ENCODE measurements around the gene VAT1. TPM values are rescaled to one million over a fixed set of nuclear protein-coding genes. Genes with fewer than 3 reads are reported as not detected.

VAT1 gene
- total RNA-seq, 1 experiment from 2014 or later = 181 TPM

DNA sequence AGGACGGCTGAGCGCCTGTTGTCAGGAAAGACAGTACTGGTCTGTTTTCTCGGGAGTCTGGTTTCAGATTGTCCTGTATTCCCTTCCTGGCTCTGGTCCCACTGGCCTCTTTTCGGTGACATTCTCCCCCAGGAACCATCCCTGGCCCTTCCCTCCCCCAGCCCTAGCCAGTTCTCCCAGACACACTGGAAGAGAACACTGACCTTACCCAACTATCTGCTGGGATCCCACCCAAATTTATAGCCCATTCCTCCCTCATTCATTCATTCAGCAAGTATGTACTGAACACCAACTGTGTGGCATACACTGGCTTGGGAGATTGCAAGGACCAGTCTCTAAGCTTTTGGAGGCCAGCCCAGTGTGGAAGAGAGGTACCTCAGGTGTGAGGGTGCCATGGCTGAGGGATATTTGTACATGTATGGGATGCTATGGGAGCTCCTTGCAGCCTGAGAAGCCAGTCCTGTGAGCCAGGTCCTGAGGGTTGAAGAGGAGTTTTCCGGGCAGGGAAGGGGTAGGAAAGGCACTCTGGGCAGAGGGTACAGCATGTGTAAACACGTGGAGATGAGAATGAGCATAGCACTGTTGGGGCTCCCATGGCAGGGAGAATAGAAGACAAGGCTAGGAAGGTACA lies 8.1 kb upstream of the VAT1 start:
- DNase-seq (ENCODE audit: low read depth) = no peak
- in situ Hi-C loops (cut with HindIII; ENCODE audit: low pct_unique_long_range_greater_than_20kb, low sequenced_read_pairs) = no loop called here

DNA sequence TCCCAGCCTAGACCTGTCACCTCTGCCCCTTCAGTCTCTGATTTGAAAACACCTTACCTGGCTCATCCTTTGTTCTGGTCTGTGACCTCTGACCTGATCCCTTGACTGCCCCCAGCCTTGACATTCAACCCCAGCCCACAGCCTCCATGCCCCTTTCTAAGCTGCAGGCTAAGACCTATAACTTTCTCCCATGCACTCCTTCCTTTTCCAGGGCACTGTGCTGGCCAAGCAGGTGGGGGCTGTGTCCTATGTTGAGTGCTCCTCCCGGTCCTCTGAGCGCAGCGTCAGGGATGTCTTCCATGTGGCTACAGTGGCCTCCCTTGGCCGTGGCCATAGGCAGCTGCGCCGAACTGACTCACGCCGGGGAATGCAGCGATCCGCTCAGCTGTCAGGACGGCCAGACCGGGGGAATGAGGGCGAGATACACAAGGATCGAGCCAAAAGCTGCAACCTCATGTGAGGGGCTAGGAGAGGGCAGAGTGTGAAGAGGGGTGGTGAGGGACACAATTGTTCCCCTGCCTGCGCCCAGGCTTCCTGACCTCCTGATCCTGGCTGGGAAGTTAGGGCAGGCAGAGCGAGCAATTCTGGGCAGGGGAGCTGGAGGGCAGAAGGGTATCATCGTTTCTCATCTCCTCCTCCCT lies 6.2 kb upstream of the VAT1 start:
- in situ Hi-C loops (cut with HindIII; ENCODE audit: low pct_unique_long_range_greater_than_20kb, low sequenced_read_pairs) = no loop called here
- no peak for DNase-seq (ENCODE audit: low read depth)

DNA sequence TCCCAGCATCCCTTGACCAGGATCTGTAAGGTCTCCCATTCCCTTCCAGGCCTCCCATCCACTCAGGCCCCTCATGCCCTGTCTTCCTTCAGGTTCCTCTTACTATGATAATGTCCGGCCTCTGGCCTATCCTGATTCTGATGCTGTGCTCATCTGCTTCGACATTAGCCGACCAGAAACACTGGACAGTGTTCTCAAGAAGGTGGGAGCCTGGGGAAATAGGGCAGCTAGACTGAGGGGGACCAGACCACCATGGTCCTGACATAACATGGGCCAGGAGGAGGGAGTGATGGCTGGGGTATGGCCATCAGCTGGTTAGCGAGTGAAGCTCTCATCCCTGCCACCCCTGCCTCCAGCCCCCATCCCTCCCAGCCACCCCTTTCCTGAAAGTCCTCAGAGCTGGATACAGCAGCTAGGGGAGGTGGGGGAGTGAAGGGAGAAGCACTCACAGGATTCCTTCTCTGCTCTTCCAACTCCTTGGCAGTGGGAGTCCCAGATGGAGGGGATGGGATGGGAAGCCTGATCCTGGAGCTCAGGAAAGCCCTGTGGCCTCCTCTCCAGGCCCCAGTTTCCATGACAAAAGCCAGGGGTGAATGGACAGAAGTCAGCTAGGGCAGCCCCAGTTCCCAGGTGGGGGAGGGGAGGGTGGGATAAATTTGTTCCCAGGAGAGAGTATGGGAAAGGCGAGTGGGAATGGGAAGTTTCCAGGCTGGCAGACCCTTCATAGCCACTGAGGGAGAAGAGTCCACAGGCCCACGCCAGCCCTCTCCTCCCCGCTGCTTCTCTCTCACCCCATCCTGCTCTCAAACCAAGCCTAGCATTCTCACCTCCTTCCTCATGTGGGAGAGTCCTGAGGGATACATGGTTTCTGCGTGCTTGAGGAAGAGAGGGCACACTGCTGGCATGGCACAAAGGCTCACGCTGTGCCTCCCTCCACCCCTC lies 5.2 kb upstream of the VAT1 start:
- in situ Hi-C loops (cut with HindIII; ENCODE audit: low pct_unique_long_range_greater_than_20kb, low sequenced_read_pairs) = no loop called here
- no peak for DNase-seq (ENCODE audit: low read depth)

DNA sequence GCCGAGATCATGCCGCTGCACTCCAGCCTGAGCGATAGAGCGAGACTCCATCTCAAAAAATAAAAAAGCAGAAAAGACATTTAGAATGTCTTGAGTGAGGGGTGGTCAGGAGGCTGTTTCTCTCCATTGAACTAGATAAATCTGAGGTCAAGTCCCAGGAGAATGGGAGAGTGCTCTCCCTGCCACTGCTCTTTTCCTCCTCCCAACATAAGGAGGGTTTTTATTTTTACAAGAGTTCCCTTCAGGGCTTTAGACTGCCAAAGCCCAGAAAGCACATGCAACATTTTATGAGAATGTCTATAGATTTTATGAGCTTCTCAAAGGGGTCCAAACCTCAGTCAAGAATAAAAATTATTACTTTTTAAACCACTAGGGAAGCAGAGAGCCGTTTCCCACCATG lies 4.4 kb upstream of the VAT1 start:
- DNase-seq (ENCODE audit: low read depth) = no peak
- in situ Hi-C loops (cut with HindIII; ENCODE audit: low pct_unique_long_range_greater_than_20kb, low sequenced_read_pairs) = no loop called here

DNA sequence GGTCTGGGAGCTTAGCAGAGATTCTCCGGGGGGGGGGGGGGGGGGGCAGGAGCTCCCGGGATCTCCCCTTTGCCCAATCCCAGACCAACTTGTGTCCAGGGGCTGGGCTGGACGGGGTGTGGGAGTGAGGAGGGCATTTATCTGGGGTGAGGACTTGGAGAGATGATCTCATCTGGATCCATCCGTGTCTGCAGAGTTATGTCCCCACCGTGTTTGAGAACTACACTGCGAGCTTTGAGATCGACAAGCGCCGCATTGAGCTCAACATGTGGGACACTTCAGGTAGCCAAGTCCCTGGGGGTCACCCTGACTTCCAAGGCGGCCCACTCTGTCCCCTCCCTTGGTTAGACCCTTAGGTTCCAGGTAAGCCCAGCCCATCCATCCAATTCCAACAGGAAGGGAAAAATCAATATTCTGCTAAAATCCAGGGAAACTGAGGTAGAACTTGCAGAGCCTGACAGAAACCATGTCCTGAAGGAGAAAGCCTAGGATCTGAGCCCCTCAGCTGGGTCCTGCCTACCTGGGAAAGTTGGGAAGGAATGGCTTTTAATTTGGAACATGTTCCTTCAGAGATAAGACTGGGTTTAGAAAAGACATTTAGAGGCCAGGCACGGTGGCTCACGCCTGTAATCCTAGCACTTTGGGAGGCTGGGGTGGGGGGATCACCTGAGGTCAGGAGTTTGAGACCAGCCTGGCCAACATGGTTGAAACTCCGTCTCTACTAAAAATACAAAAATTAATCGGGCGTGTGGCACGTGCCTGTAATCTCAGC lies 3.8 kb upstream of the VAT1 start:
- no peak for DNase-seq (ENCODE audit: low read depth)
- in situ Hi-C loops (cut with HindIII; ENCODE audit: low pct_unique_long_range_greater_than_20kb, low sequenced_read_pairs) = no loop called here

DNA sequence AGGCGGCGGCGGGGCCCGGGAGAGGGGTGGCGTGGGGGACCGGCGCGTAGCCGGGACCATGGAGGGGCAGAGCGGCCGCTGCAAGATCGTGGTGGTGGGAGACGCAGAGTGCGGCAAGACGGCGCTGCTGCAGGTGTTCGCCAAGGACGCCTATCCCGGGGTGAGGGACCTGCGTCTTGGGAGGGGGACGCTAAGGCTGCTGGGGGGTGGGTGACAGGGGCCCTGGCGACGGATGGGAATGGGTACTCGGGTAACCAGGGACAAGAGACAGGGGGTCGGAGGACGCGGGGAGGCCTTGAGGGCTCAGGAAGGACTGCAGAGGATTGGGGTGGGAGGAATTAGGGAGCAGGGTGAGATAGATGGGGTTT lies 3.1 kb upstream of the VAT1 start:
- DNase-seq (ENCODE audit: low read depth) = no peak
- in situ Hi-C loops (cut with HindIII; ENCODE audit: low pct_unique_long_range_greater_than_20kb, low sequenced_read_pairs) = no loop called here

DNA sequence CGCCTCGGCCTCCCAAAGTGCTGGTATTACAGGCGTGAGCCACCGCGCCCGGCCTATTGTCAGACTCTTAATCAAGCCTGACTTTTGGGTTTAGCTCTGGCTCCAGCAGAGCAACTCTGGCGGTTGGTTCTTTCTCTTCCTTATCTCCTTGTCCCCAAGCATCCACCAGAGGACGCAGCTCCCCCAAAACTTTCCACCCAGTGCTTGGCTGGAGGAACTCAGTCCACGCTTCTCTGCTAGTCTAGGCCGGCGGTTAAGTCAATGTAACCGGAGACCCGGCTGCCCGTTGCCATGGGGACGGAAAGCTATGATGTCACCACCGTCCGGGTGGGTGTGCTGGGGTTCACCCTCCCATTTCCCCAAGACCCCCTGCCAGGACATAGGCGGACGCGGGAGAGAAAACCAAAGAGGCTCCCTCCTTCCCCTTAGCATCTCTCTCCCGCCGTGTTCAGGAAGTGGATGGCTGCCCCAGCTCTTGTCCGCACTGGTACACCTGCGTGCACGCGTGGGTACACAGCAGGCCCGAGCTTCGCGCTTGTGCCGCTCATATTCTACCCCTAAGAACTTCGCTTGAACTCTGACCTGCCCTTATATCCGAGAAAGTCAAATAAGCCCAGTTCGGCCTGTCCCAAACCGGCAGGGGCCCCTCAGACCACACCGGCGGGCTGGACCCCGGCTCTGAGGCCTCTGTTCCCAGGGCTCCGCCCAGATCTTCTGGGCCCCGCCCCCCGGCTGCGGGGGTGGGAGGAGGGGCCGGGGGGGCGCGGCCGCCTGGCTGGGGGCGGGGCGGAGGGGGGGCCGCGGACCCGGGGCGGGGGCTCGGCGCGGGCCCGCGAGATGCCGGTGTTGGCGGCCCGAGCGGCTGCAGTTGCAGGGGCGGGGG lies 2.5 kb upstream of the VAT1 start, which contains the start of gene RND2:
Gene RND2 (plus strand): TSS at position 825 of the 883 bp plus-strand sequence. CDS start 117 bp downstream, outside the sequence.
- in situ Hi-C loops (cut with HindIII; ENCODE audit: low pct_unique_long_range_greater_than_20kb, low sequenced_read_pairs) = no loop called here
- DNase-seq (ENCODE audit: low read depth) = peak; percentile 97

DNA sequence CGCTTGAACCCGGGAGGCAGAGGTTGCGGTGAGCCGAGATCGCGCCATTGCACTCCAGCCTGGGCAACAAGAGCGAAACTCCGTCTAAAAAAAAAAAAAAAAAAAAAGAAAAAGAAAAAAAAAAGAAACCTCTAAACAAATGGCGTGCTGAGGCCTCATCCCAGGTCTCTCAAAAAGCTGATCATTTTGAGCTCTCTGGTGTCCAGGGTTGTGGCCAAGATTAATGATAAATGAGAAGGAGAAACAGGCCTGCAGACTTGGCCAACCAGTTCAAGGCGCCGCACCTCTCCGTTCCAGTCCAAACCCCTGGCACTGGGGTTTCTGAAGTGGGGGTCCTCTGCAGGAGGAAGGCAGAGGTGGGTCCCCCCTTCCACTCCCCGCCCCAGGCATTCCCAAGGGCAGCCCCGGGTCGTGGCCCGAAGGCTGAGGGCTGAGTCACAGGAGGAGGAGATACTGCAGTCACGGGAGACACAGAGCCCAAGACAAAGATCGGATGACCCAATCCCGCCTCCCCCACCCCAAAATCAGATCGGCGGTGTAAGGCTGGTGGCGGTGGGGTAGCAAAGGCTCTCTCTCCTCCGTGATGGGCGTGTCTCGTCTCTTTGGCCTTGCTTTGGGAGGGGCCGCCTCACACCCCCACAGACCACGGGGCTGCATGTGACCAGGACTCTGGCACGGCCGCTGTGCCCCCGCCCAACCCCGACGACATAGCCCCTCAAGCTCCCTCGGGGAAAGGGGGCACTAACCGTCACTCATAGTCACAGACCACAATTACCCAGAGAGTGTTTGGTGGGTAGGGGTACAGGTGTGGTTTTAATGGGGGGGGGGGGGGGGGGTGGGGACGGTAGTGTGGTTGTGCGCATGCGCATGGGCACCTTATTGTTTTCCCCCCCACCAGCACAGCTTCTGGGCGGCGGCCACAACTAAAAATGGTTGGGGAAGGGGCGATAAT lies 1.1 kb downstream of the VAT1 start:
- peak; percentile 81 for DNase-seq (ENCODE audit: low read depth)
- in situ Hi-C loops (cut with HindIII; ENCODE audit: low pct_unique_long_range_greater_than_20kb, low sequenced_read_pairs) = no loop called here

DNA sequence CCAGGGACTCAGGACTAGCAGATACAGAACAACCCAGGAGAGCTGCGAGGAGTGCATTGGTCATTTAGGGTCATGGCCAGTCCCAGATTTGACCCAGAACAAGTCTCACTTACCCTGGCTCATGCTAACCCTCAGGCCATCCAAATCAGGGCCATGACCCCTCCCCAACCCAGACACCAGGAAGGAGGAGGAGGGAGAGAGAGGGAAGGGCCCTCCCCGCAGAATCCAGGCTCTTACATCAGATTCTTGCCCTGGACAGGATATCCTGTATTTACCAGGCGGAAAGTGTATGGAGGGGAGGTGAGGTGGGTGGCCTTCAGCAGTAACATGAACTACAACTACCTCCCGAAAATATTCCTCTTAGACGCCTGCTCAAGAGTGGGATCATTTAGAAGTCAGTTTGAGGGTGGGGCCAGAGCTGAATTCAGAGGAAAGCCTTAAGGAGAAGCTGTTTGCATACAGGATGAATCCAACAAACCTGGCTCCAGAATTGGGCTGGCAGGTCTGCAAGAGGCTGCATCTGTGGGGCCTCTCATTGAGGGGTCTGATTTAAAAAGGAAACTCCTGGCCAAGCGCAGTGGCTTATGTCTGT lies 2.1 kb downstream of the VAT1 start:
- no peak for DNase-seq (ENCODE audit: low read depth)
- in situ Hi-C loops (cut with HindIII; ENCODE audit: low pct_unique_long_range_greater_than_20kb, low sequenced_read_pairs) = no loop called here

DNA sequence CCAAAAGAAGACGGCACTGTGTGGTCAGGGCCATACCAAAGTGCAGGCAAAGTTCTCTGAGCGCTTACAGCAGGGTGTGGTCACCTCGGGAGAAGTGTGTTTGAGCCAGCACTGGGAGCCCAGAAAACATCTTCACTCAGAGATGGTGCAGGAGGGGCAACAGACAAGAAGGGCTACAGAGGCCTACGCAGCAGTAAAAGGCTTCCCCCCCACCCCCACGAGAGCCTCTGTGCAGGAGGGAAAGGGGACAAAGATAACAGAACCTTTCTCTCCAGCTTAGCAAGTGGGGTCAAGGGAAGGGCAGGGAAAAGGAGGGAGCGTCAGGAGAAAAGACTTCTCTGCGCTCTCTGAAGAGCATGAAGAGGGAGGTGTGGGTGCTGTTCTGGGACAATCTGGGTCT lies 2.8 kb downstream of the VAT1 start:
- in situ Hi-C loops (cut with HindIII; ENCODE audit: low pct_unique_long_range_greater_than_20kb, low sequenced_read_pairs) = no loop called here
- DNase-seq (ENCODE audit: low read depth) = no peak

DNA sequence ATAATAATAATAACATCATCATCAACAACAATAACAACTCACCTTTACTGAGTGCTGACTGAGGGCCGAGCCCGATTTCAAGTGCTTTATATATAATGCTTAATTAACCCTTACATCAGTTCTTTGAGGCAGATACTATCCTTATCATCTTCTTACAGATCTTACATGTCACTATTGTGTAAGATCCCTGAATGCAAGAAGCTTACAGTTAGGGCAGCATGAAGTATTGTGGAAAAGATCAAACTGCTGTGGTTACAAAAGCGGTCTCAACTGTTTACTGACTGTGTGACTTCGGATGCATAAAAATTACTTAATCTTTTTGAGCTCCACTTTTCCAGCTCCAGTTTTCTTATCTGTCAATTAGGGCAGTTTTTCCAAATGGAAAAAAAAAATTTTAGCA lies 3.3 kb downstream of the VAT1 start:
- in situ Hi-C loops (cut with HindIII; ENCODE audit: low pct_unique_long_range_greater_than_20kb, low sequenced_read_pairs) = no loop called here

DNA sequence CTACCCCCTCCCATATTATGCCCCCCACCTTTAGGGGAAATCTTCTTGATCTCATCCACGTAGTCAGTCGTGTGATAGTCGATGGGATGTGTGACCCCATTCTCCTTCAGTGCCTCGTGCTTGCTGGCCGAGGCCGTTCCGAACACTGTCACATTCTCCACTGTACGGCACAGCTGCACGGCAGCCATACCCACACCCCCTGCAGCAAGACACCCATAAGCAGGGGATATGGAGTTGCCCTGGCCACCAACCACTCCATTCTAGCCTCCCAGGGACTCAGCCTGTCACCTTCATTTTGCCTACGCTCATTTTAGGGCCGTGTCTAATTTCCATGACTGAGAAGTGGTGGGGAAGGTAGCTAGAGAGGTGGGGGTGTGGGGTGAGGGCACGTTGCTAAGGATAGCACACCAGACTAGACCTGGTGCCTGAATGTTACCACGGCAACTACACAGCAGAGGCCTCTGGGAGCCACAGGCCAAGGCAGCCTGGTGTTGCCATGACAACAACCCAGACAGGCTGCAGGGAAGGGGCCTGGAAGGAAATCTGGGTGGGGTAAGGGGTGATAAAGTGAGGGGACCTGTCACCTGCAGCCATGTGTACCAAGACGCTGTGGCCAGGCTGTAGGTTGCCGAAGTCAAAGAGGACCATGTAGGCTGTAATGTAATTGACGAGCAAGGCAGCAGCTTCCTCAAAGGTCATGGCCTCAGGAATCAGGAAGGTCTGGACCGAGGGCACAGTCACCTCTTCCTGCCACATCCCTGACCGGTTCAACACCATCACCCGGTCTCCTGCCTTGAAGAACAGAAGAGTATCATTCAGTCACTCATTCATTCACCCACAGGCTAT lies 4.0 kb downstream of the VAT1 start:
- peak; percentile 25 for DNase-seq (ENCODE audit: low read depth)
- in situ Hi-C loops (cut with HindIII; ENCODE audit: low pct_unique_long_range_greater_than_20kb, low sequenced_read_pairs) = no loop called here

More for the DNA sequence above, 3.3 kb downstream of the VAT1 start:
- DNase-seq (ENCODE audit: low read depth) = no peak

DNA sequence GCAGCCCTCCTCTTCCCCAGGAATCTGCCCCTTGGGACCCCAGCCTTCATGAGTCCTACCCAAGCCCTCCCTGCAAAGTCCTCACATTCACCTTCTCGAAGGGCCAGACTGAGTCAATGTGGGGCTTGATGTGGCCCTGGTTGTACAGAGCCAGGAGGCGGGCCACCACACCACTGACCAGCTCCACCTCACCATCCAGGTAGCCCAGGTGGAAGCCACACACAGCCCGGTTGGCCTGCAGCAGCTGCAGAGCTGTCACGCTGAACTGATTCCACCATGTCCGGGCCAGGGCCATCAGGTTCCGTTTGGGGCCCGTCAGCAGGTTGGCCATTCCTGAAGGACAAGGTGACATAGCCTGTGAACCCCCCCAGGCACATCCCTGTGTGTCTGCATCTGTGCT lies 6.0 kb downstream of the VAT1 start:
- in situ Hi-C loops (cut with HindIII; ENCODE audit: low pct_unique_long_range_greater_than_20kb, low sequenced_read_pairs) = no loop called here
- no peak for DNase-seq (ENCODE audit: low read depth)

DNA sequence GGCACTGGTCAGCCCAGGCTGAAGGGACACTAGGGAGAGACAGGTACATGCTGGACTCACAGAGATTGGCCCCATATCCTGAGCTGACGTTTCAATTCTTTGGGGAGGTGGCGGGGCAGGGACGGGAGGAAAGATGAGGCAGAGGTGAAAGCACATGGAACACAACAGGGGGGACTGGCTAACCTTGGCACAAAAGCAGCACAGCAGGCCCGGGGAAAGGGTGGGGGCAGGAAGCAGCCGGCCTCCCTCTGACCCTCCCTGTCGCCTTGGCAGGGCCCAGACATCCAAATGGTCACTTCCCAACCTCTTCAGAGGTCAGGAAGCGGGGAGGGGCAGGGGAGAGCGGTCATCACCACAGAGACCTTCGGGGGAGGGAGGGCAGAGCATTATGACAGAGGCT lies 6.6 kb downstream of the VAT1 start:
- no peak for DNase-seq (ENCODE audit: low read depth)
- in situ Hi-C loops (cut with HindIII; ENCODE audit: low pct_unique_long_range_greater_than_20kb, low sequenced_read_pairs) = no loop called here

Data from Caki2 (cell line).